ENCODE data around the gene DTWD2. TPM values are rescaled to one million over a fixed set of nuclear protein-coding genes. Genes with fewer than 3 reads are reported as not detected.
"Not testable (repeated sequence)": the region's sequence is repeated elsewhere in the genome, so short reads cannot be mapped to it uniquely, and the experiment has no call there.

Gene DTWD2
- polyA plus RNA-seq, 5 donors = 5.8 to 7.8 (median 6.1) TPM

DNA sequence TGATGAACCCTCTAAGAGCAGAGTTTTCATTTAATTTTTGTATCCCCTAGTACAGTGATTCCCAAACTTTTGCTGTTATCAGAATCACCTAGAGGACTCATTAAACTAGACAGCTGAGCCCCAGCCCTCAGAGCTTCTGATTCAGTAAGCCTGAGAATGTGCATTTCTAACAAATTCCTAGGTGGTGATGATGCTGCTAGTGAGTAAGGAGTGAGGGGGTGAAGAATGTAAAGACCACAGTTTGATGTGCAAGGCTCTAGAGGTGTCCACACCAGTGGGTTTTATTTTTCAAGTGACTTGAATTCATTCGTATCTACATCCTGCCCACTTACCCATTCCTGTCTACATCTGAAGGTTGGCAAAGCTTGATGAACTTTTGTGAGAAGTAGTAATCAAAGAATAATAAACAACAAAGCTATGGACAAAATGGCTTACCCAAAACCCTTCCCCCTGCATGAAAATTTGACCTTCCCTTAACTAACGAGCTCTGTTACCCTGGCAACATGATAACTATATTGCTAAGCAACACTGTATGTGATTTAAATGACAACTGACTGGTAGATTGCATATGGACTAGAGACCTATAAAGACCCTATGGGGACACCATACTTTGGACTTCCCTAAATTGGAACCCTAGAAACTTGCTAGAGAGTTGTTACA lies 35.2 kb downstream of the DTWD2 start:
- DNase-seq = no peak

- not testable (repeated sequence) for DNase-seq
These were observed 36.0 kb downstream of the DTWD2 start for GRCh38 chr5:118952306-118952705.

- not testable (repeated sequence) for DNase-seq
These were observed 38.0 kb downstream of the DTWD2 start for GRCh38 chr5:118950354-118950753.

- DNase-seq = no peak
These were observed 42.1 kb downstream of the DTWD2 start for GRCh38 chr5:118946138-118946800.

DNA sequence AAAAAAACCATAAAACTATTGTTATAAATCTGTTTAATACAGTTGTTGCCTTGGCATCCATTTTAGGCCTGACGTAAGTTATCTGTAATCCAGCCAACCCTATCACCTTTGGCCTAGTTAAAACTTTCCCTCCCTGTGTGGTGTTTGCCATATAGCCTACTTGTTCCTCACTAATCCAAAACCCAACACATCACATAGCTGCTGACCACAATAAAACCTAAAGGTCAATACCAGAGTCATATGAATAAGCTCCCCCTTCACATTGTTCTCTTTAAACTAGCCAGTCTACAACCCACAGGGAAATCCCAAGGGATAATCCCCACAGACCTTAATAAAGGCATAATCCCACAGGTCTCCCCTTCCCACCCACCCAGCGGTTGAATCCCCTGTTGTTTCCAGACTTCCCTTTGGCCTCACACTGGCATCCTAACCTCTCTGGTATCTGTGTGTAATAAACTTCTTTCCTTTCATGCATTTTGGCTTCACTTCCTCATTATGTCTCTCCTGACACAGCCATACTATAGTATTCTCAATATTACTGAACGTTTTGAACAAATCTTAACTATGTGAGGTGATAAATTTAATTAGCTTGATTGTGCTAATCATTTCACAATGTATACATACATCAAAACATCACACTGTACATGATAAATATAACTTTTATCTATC lies 50.8 kb downstream of the DTWD2 start:
- DNase-seq = no peak

GRCh38 chr5:118933703-118934102 lies 54.6 kb downstream of the DTWD2 start:
- DNase-seq = no peak

GRCh38 chr5:118931564-118931963 lies 56.8 kb downstream of the DTWD2 start:
- no peak for DNase-seq

GRCh38 chr5:118924006-118924389 lies 64.3 kb downstream of the DTWD2 start:
- no peak for DNase-seq

GRCh38 chr5:118923295-118924005 lies 64.9 kb downstream of the DTWD2 start:
- no peak for DNase-seq

DNA sequence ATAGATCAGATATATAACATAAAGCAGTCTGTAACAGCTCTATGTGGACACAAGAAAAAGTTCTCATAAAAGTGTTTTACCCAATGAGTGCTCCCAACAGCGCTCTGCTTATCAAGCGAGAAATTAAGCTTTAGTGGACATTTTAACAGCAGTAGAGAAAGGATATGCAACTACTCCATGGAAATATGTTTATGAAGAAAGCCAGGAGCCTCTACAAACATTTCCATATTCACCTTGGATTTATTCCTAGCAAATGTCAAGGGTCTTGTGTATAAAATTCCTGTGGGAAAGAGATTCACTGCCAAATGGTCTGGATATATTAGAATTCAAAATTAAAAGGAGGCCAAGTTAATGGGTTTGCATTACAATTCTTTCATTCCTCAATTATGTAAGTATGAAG lies 66.5 kb downstream of the DTWD2 start:
- DNase-seq = peak; percentile 23 to 33

GRCh38 chr5:118919016-118919415 lies 69.3 kb downstream of the DTWD2 start:
- DNase-seq = no peak

DNA sequence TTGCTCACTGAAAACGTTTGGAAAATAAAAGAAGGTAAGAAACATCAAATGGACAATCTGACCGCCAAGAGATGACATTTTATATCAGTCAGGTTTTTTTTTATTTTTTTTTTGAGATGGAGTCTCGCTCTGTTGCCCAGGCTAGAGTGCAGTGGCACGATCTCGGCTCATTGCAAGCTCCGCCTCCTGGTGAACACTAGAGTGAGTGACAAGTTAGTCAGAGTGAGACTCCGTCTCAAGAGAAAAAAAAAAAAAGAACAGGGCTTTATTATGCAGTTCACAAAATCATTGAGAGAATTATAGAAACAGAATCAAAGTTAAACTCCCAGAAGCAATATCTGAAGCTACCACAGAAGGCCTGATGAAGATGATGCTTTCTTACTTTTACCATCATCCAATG lies 70.1 kb downstream of the DTWD2 start:
- DNase-seq = no peak

GRCh38 chr5:118907536-118907935 lies 80.8 kb downstream of the DTWD2 start:
- DNase-seq = not testable (repeated sequence)

DNA sequence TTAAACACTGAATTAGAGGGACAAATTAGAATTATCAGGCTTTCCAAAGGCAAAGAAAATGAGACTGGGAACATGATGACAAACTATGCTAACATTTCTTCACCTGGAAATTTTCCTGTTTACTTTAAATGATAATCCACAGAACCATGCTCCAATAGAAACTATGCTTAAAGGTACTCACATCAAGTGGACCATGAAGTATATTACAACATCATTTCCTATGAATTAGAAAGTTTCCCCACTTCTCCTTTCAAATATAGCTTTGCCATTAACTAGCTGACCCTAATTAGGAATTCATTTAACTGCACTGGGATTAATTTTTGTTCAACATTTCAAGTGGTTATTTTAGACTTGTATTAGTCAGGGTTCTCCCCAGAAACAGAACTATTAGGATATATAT lies 81.4 kb downstream of the DTWD2 start:
- DNase-seq = no peak

DNA sequence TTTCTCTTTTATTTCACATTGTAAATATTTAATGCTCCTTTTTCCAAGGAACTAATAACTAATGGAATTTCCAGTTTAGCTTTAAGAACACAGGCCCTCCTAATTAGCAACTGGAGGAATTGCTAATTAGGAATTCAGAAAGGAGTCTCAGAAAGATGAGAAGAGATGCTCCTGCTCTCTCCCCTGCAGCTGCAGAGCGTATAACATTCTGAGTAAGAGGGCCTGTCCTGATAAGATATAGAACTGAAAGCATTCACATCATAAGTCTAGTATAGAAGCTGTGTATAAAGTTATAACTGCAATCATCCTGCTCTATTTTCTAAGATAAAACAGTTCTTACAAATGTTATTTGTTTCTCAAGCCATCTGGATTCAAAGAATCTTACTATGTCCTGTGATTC lies 83.2 kb downstream of the DTWD2 start:
- DNase-seq = no peak

DNA sequence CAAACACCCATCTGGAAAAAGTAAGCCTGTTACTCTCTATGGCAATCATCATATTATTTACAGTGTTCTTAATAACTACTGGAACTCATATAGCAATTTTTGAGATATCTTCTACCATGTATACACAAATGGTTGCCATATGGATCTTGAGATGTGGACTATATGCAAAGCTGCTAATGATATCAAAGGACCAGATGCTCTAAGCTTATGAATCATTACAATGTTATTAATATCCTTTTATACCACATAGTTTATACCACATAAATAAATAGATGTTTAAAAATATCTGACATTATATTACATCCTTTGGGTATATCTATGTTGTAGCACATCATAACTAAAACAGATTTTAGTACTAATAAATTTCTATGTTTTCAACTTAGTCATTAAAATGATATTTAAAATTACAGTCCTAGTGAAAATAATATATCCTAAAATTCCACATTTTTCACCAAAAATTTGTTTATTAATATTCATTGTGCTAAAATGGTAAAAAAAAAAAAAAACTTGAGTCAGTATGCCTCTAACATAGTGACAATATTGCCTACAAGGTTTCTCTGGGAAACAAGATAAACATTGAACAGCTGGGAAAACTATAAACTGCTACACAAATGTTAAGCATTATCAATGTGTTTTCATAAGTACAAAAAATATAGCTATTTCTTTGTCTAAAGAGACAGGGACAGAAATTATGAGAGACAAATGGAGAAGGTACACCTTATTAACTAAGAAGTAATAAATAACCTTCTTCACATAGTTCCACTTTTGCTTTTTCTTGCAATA lies 85.5 kb downstream of the DTWD2 start:
- DNase-seq = peak; percentile 44 to 50

- no peak for DNase-seq
These were observed 93.6 kb downstream of the DTWD2 start for GRCh38 chr5:118894709-118895108.

- DNase-seq = no peak
These were observed 97.1 kb downstream of the DTWD2 start for GRCh38 chr5:118891252-118891651.

- DNase-seq = no peak
These were observed 99.2 kb downstream of the DTWD2 start for GRCh38 chr5:118889165-118889564.

GRCh38 chr5:118888556-118888955 lies 99.8 kb downstream of the DTWD2 start:
- no peak for DNase-seq

- DNase-seq = no peak
These were observed 105.0 kb downstream of the DTWD2 start for GRCh38 chr5:118883362-118883761.

DNA sequence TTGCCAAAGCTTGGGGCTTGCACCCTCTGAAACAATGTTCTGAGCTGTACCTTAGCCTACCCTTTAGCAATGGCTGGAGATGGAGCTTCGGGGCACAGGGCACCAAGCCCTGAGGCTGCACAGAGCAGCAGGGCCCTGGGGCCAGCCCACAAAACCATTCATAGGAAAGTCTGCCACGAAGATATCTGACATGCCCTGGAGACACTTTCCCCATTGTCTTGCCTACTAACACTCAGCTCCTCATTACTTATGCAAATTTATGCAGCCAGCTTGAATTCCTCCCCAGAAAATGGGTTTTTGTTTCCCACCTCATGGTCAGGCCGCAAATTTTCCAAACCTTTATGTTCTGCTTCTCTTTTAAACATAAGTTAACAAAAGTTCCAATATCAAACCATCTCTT lies 105.7 kb downstream of the DTWD2 start:
- no peak for DNase-seq

Measured in right lung (tissue), 5 donors.